DMS153 treated with DMSO at 0.1 percent for 48 hours (cell line): ENCODE measurements around the gene ODAD4.
"Not testable (repeated sequence)": the region's sequence is repeated elsewhere in the genome, so short reads cannot be mapped to it uniquely, and the experiment has no call there.

Experiments
- DNase-seq: peaks from one replicate; lab custom pipeline; 2025; ENCODE audit not compliant: unreplicated experiment; lab: John Stamatoyannopoulos, UW

The ODAD4 gene

DNA sequence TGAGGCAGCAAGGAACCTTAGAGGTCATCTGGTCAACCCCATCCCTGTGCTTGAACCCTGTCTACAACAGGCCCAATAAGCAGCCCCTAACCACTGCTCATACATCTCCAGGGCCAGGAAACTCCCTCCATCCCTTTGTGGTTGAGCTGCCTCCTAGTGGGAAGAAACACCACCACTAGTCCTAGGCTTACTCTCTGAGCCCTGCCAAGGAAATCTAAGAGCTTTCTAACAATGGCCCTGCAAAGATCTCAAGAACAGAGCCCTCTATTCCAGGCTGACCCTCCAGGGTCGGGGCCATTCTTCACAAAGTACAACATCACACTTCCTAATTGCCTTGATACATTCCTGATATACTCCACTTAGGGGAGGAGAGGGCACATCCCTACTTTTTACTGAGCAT lies 17.5 kb upstream of the ODAD4 start:
- no peak for DNase-seq

DNA sequence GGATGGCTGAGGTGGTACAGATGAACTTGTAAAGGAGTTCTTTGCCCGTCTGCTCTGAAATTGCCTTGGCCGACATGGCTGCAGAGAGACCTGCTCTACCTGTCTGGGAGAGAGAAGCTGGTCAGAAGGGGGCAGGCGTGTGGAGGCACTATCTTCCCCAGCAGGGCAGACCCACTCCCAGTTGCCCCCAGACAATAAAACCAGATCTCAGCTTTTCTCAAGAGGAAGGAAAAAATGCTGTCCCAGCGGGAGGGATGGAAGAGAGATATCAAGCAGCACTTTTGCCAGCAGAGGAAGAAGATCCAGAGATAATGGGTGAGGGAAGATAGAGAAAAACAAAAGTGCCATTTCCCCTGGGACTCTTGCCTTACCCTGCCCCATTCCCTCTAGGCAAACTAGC lies 16.6 kb upstream of the ODAD4 start:
- no peak for DNase-seq

DNA sequence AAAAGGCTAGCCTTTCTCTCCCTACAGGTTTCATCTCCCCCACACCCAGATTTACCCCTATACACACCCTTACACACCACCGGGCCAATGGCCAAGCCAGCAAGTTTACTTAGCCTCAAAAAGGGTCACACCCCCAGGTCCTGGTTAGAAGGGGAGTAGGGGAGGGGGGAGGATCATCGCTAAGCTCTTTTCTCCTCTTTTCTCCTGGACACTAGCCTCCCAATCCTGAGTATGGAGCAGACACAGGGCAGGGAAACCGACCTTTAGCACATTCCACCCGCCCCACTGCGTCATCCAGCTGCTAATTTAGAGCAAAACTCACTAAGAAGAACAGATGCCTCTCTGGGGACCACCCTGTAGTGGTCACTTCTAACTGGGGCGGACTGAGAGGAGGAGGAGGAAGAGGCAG lies 16.1 kb upstream of the ODAD4 start:
- no peak for DNase-seq

DNA sequence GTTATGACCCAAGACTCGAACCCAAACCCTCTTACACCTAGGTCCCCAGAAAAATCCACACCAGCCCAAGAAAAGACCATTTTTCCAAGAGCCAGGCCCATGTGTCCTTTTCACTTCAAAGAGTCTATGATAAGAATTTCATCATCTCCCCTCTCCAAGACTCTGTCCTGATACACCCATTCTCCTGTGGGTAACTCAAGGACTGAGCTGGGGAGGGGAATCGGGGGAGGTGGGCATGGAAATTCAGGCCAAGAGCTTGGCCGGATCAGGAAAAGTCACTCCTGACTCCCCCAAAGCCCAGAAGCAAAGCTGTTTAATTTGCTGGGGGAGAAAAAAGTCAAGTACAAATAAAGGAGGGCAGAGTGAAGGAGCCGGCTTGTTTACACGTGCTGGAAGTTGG lies 15.4 kb upstream of the ODAD4 start:
- DNase-seq, result no peak

DNA sequence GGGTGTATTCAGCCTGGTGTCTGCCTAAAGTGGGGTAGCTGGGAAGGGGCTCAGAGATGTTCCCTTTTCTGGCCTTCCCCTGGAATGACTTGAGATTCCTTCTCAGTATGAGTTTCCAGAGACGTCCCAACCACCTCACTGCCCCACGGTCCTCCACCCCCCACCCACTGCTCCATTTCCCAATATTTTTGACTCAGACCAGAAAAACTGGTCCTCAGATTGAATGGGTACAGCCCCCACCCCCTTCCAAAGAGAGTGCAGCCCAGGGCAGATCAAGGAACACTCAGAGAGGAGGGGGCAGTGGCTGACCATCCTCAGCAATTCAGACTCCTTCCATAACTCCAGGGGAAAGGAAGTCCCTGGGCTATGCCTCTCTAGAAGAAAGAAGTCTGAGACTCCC lies 14.9 kb upstream of the ODAD4 start:
- no peak for DNase-seq

DNA sequence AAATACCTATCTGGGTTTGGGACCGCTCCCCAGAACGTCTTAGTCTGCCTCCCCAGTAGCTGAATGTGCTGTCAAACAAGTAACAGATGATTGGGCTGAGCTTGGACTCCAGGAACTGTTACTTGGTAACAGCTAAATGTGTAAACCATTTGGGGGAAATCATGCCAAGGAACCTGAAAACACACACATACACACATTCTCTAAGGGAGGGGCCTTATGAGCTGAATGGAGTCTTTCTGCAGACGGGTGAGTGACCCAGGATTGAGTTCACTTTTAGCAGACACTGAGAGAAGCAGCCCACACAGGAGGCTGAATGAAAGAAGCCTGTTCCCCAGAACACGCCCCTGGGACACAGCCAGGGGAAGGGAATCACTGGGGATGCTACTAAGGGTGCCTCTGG lies 13.2 kb upstream of the ODAD4 start:
- DNase-seq, result no peak

DNA sequence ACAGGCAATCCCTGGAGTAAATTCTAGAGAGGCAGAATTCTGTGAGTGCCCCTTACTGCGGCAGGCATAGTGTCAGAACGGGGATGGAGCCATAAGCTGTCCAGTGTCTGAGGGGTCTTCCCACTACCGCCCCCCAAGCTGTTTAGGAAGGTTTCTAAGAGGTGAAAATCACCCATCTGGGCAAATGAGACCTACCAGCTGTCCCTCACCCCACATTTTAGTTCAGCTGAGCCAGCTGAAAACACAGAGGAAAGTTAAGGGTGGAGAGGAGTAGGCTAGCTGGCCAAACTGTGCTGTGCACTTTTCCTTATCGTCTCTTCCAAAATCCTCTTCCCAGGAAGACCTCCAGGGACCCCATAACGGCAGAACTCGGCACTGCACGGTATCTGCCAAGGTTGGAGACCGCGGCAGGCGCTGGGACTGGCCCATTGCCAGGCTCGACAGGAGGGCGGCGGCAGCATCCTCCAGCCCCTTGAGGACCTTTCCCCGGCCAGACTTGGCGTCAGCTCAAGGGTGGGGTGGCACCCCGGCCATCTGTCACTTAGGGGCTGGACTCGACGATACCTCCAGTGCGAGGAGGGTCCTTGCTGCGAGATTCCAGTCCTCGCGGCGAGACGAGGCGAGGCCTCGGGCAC lies 12.6 kb upstream of the ODAD4 start:
- peak; percentile 16 for DNase-seq

DNA sequence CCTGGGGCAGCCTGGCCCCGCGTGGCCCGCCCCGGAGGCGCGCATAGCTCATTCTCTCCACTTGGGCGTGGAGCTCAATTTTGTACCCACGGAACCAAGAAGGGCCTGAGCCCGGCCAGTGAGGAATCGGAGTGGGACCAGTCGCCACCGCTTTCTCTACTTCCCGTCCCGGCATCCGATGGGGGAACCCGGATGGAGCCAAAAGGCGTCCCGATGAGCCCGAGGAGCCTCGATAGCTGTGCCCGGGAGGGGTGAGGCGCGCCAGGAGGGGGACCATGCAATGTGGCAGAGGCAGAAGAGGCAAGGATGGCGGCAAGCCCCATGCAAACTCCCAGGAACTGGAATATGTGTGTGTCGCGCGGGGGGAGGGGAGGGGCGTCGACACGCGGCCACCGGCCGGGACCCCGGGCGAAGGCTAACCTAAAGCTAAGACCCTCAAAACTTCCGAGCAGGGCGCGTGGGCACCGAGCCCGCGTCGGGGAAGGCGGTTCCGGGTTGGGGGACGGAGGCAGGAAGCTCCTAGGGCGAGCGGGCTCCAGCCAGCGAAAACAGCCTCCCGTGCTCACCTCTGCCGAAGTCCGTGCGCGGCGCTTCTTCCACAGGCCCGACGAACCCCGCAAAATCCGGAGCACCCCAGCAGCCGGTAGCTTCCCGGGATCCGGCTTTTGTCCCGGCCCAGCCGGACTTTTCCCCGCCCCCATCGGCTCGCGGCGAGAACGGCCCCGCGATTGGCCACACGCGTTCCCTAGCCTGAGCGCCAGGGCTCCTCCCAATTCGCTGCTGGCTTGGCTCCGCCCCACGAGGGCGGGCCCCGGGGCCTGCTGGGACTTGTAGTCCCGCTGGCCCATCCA lies 11.9 kb upstream of the ODAD4 start, which contains the start of gene ACLY:
Gene ACLY (minus strand): TSS at position 638 of the 851 bp plus-strand sequence. CDS start 5,078 bp downstream, outside the sequence.
- DNase-seq, result peak; percentile 91

DNA sequence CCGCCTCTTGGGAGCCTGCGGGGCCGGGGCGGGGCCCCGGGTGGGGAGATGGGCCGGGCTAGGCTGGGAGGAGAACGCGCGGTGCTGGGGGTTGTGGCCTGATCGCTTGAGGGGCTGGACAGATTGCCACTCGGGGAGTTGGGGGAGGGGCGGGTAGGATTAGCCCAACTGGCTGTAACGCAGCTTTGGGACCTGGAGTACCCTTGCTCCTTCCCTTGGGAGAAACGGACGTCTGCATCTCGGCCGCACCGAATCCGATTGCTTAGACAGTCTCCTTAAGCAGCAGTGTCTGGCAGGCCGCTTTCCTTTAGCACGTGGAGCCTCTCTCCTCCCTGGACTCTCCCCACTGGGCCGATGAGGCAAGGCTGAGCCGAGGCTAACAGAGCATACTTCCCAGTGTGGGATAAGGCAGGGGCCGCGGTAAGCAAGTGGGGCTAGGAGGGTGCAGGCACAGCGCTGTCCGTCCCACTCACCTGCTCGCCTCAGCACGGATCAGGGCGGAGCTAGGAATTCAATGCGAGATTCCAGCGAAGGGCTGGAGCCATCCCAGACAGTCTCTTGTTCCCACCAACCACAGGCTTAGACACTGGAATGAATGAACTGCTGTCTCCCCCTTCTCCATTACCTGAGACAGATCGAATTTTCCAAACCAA lies 11.1 kb upstream of the ODAD4 start:
- DNase-seq, result no peak

DNA sequence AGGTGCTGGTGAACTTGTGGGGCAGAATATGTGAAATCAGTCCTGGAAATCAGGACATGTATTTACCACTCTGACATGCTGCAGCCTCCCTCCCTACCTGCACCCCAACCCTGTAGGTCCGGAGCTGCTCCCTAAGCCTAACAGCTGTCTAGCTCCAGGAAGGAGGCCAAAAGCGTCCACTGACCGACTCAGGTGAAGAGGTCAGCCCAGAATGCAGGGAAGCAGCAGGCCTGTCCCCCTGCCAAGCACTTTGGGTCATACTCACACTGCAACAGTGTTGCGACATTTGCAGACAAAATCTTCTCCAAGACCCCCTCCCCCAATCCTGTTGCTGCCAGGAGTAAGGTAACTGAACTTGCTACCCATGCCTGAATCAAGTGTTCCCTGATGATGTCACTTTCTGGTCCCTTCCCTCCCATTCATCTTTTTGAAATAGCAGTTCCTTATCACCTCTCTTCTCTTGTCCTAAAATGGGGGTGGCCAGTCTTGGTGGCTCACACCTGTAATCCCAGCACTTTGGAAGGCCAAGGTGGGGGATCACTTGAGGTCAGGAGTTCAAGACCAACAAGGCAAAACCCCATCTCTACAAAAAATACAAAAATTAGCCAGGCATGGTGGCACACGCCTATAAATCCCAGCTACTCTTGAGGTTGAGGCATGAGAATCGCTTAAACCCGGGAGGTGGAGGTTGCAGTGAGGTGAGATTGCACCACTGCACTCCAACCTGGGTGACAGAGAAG lies 10.4 kb upstream of the ODAD4 start:
- DNase-seq, result no peak

DNA sequence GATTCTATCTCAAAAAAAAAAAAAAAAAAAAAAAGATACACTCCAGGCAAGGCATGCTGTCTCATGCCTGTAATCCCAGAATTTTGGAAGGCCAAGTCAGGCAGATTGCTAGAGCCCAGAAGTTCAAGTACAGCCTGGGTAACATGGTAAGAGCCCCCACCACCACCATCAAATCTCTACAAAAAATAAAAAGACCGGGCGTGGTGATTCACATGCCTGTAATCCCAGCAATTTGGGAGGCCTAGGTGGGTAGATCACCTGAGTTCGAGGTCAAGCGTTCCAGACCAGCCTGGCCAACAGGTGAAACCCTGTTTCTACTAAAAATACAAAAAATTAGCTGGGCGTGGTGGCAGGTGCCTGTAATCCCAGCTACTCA lies 9.8 kb upstream of the ODAD4 start:
- DNase-seq, result no peak

DNA sequence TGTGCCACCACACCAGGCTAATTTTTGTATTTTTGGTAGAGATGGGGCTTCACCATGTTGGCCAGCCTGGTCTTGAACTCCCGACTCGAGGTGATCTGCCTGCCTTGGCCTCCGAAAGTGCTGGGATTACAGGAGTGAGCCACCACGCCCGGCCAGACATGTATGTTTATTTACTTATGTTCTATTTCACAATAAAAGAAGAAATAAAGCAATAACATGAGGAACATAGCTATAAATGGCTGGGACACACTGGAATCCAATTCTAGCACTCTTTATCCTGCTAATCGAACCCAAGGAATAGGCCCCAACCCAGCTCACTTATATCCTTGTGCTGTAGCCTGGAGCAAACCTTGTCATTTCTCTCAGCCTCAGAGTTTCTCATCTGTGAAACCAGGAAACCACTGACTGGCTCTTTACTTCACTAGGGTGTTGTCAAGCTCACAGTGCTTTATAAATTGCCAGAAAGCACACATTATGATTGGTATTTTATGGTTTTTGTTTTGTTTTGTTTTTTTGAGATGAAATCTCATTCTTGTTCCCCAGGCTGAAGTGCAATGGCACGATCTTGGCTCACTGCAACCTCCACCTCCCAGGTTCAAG lies 4.3 kb upstream of the ODAD4 start:
- DNase-seq, result no peak

DNA sequence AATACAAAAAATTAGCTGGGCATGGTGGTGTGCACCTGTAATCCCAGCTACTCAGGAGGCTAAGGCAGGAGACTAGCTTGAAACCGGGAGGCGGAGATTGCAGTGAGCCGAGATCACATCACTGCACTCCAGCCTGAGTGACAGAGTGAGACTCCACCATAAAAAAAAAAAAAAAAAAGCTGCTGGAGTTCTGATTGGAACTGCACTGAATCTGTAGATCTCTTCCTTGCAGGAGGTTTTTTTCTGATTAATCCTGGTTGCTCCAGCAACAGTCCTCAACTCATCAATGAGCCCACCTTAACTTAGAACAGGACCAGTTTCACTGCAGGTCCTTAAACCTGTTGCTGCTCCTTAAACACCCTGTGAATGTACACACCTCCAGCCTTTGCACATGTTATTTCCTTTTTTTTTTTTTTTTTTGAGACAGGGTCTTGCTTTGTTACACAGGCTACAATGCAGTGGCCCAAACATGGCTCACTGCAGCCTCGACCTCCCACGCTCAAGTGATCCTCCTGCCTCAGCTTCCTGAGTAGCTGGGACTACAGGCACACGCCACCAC lies 1.6 kb upstream of the ODAD4 start:
- no peak for DNase-seq

DNA sequence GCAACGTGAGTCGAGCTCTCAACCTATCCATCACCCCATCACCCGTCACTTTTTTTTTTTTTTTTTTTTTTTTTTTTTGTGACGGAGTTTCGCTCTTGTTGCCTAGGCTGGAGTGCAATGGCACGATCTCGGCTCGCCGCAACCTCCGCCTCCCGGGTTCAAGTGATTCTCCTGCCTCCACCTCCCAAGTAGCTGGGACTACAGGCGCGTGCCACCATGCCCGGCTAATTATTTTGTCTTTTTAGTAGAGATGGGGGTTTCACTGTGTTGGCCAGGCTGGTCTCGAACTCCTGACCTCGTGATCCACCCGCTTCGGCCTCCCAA lies 378 bp downstream of the ODAD4 start:
- DNase-seq, result not testable (repeated sequence)

DNA sequence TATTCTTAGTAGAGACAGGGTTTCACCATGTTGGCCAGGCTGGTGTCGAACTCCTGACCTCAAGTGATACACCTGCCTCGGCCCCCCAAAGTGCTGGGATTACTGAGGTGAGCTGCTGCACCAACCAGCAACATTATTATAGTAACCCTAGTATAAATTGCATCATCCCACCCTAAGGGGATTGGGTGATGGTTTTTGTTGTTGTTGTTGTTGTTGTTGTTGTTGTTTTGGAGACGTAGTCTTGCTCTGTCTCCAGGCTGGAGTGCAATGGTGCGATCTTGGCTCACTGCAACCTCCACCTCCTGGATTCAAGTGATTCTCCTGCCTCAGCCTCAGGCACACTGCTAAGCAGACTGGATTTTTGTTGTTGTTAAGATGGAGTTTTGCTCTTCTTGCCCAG lies 1.3 kb downstream of the ODAD4 start:
- not testable (repeated sequence) for DNase-seq

DNA sequence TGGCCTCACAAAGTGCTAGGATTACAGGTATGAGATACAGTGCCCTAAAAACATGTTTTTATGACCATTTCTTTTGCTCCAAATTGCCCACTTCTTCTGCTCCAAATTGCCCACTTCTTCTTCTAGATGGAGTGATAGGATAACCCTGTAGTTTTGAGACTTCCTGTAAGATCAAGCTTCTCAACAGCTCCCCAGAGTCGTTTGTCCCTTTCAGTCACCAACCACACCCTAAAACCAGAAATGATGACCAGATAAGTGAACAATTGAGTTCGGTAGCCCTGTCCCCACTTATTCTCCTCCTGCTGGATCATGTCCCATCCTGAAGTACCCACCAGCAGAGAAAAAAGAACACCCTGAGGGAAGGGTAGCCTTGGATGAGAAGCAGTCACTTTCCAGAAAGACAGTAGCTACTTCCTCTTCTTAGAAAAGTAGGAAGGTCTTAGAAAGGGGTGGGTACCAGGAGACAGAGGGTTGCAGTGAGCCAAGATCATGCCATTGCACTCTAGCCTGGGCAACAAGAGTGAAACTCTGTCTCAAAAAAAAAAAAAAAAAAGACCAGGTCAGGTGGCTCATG lies 2.5 kb downstream of the ODAD4 start:
- no peak for DNase-seq

DNA sequence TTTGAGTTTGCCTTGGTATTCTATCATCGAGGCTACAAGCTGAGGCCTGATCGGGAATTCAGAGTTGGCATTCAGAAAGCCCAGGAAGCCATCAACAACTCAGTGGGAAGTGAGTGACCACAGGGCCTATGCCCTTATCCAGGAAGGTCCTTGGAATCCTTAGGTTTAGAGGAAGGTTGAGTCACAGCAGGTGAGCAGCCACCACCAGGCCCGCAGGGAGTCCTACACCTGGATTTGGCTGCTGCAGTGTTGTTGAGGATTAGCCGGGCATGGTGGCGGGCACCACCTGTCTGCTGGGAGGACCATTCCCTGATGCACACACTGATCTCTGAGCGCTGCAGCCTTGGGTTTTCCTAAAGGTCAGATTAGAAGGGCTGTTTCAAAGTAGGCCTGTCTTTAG lies 5.2 kb downstream of the ODAD4 start:
- no peak for DNase-seq

DNA sequence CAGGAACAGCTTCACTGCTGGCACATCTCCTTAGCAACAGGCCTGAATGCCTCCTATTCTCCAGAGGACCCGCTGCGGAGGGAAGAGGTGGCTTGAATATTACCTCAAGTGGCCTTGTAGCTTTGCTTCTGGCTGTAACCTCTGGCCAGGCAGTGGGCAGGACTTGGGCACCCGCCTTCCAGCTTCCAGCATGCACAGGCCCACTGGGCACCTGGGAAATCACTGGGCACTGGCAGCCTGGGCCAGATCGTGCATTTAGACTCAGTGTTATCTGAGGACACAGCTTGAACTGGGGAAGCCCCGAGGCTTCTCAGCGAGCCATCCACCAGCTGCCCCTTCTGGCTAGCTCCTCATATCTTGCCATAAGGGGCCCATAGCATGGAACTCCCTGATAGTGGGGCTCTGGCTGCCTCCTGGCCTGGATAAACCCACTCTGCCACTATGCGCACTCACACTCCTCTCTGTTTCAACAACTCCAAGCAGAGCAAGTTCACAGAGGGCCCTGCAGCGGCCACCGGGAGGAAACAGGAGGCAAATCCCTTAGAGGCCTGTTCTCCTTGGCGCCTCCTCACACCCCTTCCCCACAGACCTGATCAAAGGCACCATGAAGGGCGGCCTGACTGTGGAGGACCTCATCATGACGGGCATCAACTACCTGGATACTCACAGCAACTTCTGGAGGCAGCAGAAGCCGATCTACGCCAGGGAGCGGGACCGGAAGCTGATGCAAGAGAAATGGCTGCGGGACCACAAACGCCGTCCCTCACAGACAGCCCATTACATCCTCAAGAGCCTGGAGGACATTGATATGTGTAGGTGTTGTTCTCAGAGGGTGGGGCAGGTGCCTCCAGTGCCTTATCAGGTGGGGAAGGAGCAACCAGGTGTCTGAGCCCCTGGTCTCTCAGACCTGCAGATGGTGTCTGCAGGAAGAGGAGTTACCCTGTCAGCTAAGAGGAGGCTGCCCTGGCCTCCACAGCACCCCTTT lies 7.8 kb downstream of the ODAD4 start:
- DNase-seq, result no peak

DNA sequence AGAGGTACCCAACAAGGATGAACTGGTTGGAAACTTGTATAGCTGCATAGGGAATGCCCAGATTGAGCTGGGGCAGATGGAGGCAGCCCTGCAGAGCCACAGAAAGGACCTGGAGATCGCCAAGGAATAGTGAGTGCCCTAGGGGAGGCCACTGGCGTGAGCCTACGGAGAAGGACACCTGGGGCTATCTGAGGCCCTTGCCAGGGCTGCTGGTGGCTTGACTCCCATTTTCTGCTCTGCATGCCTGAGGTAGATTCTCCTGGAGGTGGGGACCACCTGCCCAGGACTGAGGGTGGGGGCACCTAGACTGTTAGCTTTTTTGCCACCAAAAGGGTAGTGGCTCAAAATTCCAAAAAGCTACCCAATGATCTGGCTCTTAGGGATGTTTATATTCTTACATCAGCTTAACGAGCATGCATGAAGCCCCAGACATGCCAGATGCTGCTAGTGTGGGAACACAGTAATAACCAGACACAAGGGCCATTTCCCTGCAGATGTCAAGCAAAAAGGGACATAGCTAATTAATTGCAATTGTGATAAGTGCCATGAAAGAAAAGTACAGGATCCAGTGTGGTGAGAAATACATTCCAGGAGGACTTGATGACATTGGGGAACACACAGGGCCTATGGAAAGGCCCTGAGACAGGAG lies 8.8 kb downstream of the ODAD4 start:
- no peak for DNase-seq
